Measurements from ENCODE around the gene SLC7A14. TPM values are rescaled to one million over a fixed set of nuclear protein-coding genes. Genes with fewer than 3 reads are reported as not detected.

The SLC7A14 gene
- total RNA-seq, 1 experiment from 2014 or later = 2.6 TPM

DNA sequence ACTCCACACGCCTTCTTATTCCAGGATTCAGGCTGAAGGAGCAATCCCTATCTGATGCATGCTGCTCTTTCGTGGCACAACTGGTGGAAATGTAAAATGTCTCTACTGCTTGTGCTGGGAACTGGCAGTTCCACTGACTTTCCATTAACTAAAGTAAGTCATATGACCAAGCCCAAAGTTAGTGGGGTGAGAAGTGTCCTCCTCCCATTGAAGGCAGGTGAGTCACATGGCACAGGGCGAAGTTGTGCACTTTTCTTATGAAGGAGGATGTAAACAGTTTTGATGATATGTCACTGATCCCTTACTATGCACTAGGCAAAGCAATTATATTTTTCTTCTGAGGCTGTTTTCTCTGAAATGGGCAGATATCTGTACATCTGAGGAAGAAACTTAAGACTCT, 51.6 kb downstream of the SLC7A14 start:
- Histone ChIP-seq H3K4me3 (ENCODE audit: insufficient read depth, low read depth, low read length) (no peak overlapping the region), H3K36me3 (replicated peaks; ENCODE audit: control insufficient read depth, insufficient read depth, low read length) (no peaks in the 10 kb centered on the region), H3K27me3 (ENCODE audit: control insufficient read depth, insufficient read depth, low read length) (no peaks in the 10 kb centered on the region)
- DNase-seq = no peak

DNA sequence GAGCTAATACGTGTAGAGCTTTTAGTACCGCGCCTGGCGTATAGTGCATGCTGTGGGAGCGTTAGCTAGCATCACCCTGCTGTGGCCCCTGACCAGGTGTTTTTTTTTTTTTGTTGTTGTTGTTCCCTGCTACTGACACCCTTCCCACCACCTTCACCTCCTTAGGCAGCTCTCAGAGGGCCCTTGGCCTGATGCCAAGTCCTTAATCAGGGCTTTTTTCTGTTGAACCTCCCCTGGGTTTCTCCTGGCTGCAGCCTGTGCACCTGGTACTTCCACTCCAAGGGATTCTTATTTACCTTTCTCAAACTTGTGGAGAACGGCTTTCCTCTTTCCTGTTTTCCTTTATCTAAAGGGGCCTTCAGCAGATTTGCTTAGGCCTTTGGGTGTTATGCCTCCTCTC, 53.3 kb downstream of the SLC7A14 start:
- H3K4me3 ChIP-seq (ENCODE audit: insufficient read depth, low read depth, low read length) = no peak overlapping the region
- H3K36me3 ChIP-seq (replicated peaks; ENCODE audit: control insufficient read depth, insufficient read depth, low read length) = no peaks in the 10 kb centered on the region
- no peak for DNase-seq
- H3K27me3 ChIP-seq (ENCODE audit: control insufficient read depth, insufficient read depth, low read length) = no peaks in the 10 kb centered on the region

DNA sequence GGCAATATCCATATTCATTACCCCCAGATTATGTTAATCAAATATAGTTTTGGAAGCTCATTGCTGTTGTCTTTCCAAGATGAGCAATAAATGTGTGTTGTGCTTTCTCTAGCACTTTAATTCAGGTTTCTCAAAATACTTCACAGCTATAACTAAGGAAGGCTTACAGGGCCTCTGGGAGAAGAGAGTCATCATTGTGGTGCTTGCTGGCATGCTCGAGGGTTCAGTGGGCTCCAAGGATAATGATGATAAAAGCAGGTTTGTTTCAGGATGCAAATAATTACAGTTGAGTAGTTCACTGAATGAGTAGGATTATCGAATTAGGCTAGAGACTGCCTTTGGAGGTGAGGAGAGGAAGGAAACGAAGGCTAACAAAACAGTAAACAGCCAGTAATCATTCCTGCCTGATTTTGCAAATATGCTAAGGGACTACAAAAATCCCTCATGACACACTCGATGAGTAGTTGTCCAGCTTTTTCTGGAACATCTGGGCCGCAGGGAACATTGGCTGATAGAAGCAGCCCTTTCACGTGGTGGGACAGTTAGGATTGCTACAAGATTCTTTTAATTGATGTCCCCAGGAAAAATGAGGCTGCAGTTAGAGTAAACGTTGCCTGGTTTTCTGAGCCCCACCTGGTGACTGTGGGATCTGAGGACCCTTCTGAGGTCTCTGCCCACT, 54.1 kb downstream of the SLC7A14 start:
- no peaks in the 10 kb centered on the region for H3K36me3 ChIP-seq (replicated peaks; ENCODE audit: control insufficient read depth, insufficient read depth, low read length)
- H3K4me3 ChIP-seq (ENCODE audit: insufficient read depth, low read depth, low read length) = no peak overlapping the region
- no peaks in the 10 kb centered on the region for H3K27me3 ChIP-seq (ENCODE audit: control insufficient read depth, insufficient read depth, low read length)
- DNase-seq = no peak

- Histone ChIP-seq H3K4me3 (ENCODE audit: insufficient read depth, low read depth, low read length) (no peak overlapping the region), H3K36me3 (replicated peaks; ENCODE audit: control insufficient read depth, insufficient read depth, low read length) (no peaks in the 10 kb centered on the region), H3K27me3 (ENCODE audit: control insufficient read depth, insufficient read depth, low read length) (no peaks in the 10 kb centered on the region)
- no peak for DNase-seq
Observed at GRCh38 chr3:170531054-170531453, 54.8 kb downstream of the SLC7A14 start.

DNA sequence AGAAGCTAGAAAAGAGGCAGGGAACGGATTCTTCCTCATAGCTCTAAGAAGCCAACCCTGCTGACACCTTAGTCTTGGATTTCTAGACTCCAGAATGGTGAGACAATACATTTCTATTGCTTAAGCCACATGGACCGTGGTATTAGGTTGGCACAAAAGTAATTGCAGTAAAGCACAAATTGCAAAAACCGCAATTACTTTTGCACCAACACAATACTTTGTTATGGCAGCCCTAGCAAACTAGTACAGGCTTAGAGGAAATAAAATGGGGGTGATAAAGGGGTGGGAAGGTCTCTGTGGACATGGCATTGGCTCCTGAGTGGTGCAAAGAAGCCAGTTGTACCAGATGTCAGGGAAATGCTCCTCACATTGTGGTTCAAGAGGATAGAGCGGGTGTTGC, 56.0 kb downstream of the SLC7A14 start:
- Histone ChIP-seq H3K27me3 (ENCODE audit: control insufficient read depth, insufficient read depth, low read length) (no peaks in the 10 kb centered on the region), H3K4me3 (ENCODE audit: insufficient read depth, low read depth, low read length) (no peak overlapping the region), H3K36me3 (replicated peaks; ENCODE audit: control insufficient read depth, insufficient read depth, low read length) (no peaks in the 10 kb centered on the region)
- DNase-seq = no peak

- Histone ChIP-seq H3K4me3 (ENCODE audit: insufficient read depth, low read depth, low read length) (no peak overlapping the region), H3K36me3 (replicated peaks; ENCODE audit: control insufficient read depth, insufficient read depth, low read length) (no peaks in the 10 kb centered on the region)
- no peak for DNase-seq
Observed at GRCh38 chr3:170529346-170529745, 56.5 kb downstream of the SLC7A14 start.

DNA sequence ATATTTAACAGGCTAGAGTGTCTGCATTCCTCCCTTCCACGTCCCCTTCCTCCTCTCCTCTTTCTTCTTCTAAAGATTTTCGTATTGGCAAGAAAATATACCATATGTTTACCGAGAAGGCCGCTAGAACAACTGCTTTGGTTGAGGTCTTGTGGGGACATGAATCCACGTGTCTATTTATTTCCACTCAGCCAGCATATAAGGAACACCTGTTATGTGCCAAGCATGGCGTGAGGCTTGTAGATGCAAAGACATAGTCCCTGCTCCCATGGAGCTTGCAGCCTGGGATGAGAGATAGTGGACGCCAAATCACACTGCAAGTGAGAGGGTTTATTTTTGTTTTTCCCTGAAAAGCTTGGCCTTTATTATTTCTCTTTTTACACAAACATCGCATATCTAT, 57.1 kb downstream of the SLC7A14 start:
- DNase-seq = no peak
- no peaks in the 10 kb centered on the region for H3K27me3 ChIP-seq (ENCODE audit: control insufficient read depth, insufficient read depth, low read length)
- H3K4me3 ChIP-seq (ENCODE audit: insufficient read depth, low read depth, low read length) = no peak overlapping the region
- H3K36me3 ChIP-seq (replicated peaks; ENCODE audit: control insufficient read depth, insufficient read depth, low read length) = no peaks in the 10 kb centered on the region

More at GRCh38 chr3:170529346-170529745, 56.5 kb downstream of the SLC7A14 start:
- no peaks in the 10 kb centered on the region for H3K27me3 ChIP-seq (ENCODE audit: control insufficient read depth, insufficient read depth, low read length)

DNA sequence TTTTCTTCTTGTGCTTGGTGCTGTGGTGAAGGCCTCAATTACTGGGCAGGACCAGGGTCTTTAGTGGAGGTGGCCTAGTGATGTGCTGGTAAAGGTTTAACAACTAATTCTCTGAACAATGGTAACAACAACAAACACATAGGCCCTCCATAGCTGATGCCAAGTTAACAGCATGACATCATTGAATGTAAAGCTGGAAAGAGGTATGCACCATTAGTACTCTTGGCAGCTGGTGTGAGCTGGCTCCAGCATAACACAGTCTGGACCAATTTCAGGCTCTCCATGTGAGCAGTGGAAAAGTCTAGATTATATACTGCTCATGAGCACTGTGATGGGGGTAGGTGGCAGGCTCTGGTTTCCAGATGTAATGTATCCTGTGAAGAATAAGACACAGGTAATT, 61.8 kb downstream of the SLC7A14 start:
- Histone ChIP-seq H3K27me3 (ENCODE audit: control insufficient read depth, insufficient read depth, low read length) (no peaks in the 10 kb centered on the region), H3K4me3 (ENCODE audit: insufficient read depth, low read depth, low read length) (no peak overlapping the region), H3K36me3 (replicated peaks; ENCODE audit: control insufficient read depth, insufficient read depth, low read length) (no peaks in the 10 kb centered on the region)
- no peak for DNase-seq

DNA sequence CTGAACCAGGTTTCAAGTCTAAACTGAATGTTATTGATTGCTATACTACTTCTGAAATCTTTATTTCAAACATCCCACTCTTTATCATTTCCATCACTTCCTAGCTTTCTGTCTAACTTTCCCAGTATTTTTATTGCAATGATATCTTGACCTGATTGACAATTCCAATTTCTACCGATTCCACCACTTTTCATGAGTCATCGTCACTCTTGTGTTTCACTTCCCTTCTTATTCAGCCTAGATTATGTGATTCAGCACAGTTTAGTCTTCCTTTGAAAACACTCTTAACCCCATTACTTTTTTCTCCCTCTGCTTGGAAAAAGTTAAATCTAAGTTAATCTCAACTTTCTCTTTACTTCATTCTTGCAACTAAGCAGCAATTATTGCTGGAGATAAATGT, 62.6 kb downstream of the SLC7A14 start:
- no peak overlapping the region for H3K4me3 ChIP-seq (ENCODE audit: insufficient read depth, low read depth, low read length)
- no peak for DNase-seq
- no peaks in the 10 kb centered on the region for H3K27me3 ChIP-seq (ENCODE audit: control insufficient read depth, insufficient read depth, low read length)
- H3K36me3 ChIP-seq (replicated peaks; ENCODE audit: control insufficient read depth, insufficient read depth, low read length) = no peaks in the 10 kb centered on the region

DNA sequence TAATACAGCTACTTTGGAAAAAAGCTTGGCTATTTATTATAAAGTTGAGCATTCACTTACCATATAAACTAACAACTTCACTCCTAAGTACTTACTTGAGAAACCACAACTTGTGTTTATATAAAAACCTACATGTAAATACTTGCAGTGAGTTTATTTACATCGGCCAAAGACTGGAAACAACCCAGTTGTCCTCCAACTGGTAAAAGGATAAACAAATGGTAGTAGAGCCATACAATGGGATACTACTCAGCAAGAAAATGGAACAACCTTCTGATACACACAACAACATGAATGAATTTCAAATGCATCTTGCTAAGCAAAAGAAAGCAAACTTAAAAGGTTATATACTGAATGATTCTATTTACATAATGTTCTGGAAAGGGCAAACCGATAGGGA, 63.7 kb downstream of the SLC7A14 start:
- no peak for DNase-seq
- Histone ChIP-seq H3K27me3 (ENCODE audit: control insufficient read depth, insufficient read depth, low read length) (no peaks in the 10 kb centered on the region), H3K36me3 (replicated peaks; ENCODE audit: control insufficient read depth, insufficient read depth, low read length) (no peaks in the 10 kb centered on the region), H3K4me3 (ENCODE audit: insufficient read depth, low read depth, low read length) (no peak overlapping the region)

GRCh38 chr3:170520996-170521395, 64.9 kb downstream of the SLC7A14 start:
- DNase-seq = no peak
- Histone ChIP-seq H3K27me3 (ENCODE audit: control insufficient read depth, insufficient read depth, low read length) (no peaks in the 10 kb centered on the region), H3K4me3 (ENCODE audit: insufficient read depth, low read depth, low read length) (no peak overlapping the region), H3K36me3 (replicated peaks; ENCODE audit: control insufficient read depth, insufficient read depth, low read length) (no peaks in the 10 kb centered on the region)

DNA sequence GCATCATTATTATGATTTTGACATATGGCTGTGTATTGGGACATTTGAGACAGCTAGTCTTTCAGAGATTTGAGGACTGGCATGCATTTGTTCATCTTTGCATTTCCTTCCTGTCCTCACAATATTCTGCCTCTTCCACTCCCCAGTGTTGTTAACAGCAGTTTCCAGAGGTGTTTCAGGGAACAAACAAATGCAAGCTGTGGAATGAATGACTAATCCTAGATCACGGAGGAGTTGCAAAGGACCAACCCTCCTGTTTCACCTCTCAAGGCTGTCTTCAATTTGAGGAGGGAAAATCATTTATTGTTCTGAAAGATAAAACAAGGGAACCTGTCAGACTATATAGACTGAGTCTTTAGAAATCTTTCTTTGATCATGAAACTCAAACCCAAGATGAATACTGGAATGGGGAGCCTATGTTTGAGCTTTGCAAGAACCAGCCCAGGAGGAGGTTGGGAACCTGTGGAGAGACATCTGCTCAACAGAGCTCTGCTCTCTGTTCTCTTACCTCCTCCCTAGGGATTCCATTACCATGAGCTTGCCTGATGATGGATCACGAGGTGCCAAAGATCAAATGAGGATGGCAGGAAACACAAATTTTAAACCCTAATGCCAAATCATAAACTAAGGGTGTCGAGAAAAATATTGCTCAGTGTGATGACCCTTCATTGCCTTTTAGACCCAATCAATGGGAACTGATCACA, 68.5 kb downstream of the SLC7A14 start:
- DNase-seq = no peak
- no peaks in the 10 kb centered on the region for H3K27me3 ChIP-seq (ENCODE audit: control insufficient read depth, insufficient read depth, low read length)
- H3K36me3 ChIP-seq (replicated peaks; ENCODE audit: control insufficient read depth, insufficient read depth, low read length) = no peaks in the 10 kb centered on the region
- no peak overlapping the region for H3K4me3 ChIP-seq (ENCODE audit: insufficient read depth, low read depth, low read length)

DNA sequence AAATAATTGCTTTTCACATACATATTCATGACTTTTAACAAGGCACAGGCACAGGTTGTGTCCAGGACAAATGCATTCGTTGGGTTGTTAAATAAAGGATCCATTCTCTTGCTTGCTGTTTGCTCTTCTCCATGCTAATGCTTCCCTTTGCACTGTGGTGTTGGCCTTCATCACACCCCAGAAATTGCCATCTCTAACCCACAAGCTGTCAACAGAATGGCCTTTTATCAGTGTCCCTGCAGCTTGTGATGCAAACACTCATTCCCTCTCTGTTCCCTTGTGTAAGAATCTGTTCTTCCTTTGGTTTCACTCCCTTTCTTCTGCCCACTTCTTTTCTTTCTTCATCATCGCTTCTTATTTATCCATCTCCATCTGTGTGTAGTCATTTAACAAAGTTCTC, 72.2 kb downstream of the SLC7A14 start:
- Histone ChIP-seq H3K36me3 (replicated peaks; ENCODE audit: control insufficient read depth, insufficient read depth, low read length) (no peaks in the 10 kb centered on the region), H3K27me3 (ENCODE audit: control insufficient read depth, insufficient read depth, low read length) (no peaks in the 10 kb centered on the region), H3K4me3 (ENCODE audit: insufficient read depth, low read depth, low read length) (no peak overlapping the region)
- DNase-seq = no peak

DNA sequence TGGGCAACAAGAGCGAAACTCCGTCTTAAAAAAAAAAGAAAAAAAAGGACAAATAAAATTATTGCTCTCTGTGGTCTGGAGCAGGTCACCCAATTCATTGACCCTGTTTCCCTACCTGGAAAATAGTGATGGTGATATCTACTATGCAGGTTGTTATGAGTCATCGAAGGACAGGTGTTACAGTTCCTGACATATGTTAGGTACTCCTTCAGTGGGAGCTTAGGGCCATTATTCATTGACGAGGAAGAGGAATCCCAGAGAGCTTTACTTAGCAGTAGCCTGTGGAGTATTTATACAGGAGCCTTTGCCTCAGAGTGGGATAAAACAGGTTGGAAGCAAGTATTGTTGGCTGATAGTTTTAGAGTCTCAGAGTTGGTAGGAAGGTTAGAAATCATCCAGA, 74.5 kb downstream of the SLC7A14 start:
- Histone ChIP-seq H3K36me3 (replicated peaks; ENCODE audit: control insufficient read depth, insufficient read depth, low read length) (no peaks in the 10 kb centered on the region), H3K4me3 (ENCODE audit: insufficient read depth, low read depth, low read length) (no peak overlapping the region), H3K27me3 (ENCODE audit: control insufficient read depth, insufficient read depth, low read length) (no peaks in the 10 kb centered on the region)
- DNase-seq = no peak

- no peak overlapping the region for H3K4me3 ChIP-seq (ENCODE audit: insufficient read depth, low read depth, low read length)
- no peak for DNase-seq
- no peaks in the 10 kb centered on the region for H3K36me3 ChIP-seq (replicated peaks; ENCODE audit: control insufficient read depth, insufficient read depth, low read length)
- H3K27me3 ChIP-seq (ENCODE audit: control insufficient read depth, insufficient read depth, low read length) = no peaks in the 10 kb centered on the region
Observed at GRCh38 chr3:170508839-170509238, 77.0 kb downstream of the SLC7A14 start.
